Trophoblast cell (in vitro differentiated cells and primary cell): ENCODE data around the gene CBX8.
A peak's percentile ranks its signal among the peaks of the same experiment; 100 is the strongest.

Experiments used
- DNase-seq, 2 donors: peaks; one replicate each; pipeline ENCODE4 v3.0.0-alpha.2; 2016
- H2AFZ ChIP-seq: 2 replicates; pipeline ENCODE4 v1.6.1; 2013; ENCODE audit warnings: low read length, moderate library complexity, mild to moderate bottlenecking; ENCODE audit not compliant: insufficient read depth, poor library complexity
- H2AK5ac ChIP-seq: 2 replicates; pipeline ENCODE4 v1.6.1; 2013; ENCODE audit warnings: mild to moderate bottlenecking, low read length
- H2BK120ac ChIP-seq: 2 replicates; pipeline ENCODE4 v1.6.1; 2013; ENCODE audit warnings: low read length, mild to moderate bottlenecking, moderate library complexity; ENCODE audit not compliant: insufficient read depth, poor library complexity
- H2BK12ac ChIP-seq: 2 replicates; pipeline ENCODE4 v1.6.1; 2013; ENCODE audit warnings: mild to moderate bottlenecking, low read length, moderate library complexity
- H2BK5ac ChIP-seq: 2 replicates; pipeline ENCODE4 v1.6.1; 2013; ENCODE audit warnings: low read length, low read depth, moderate library complexity, mild to moderate bottlenecking; ENCODE audit not compliant: poor library complexity
- H3K14ac ChIP-seq: 2 replicates; pipeline ENCODE4 v1.6.1; 2013; ENCODE audit warnings: mild to moderate bottlenecking, low read length
- H3K18ac ChIP-seq: 2 replicates; pipeline ENCODE4 v1.6.1; 2013; ENCODE audit warnings: mild to moderate bottlenecking, low read length
- H3K23ac ChIP-seq: 2 replicates; pipeline ENCODE4 v1.6.1; 2013; ENCODE audit warnings: low read length
- H3K27ac ChIP-seq: 2 replicates; pipeline ENCODE4 v1.5.1; 2013; ENCODE audit warnings: low read depth, mild to moderate bottlenecking, inconsistent platforms, low read length, moderate library complexity
- H3K27me3 ChIP-seq: 2 replicates; pipeline ENCODE4 v1.6.1; 2013; ENCODE audit warnings: inconsistent platforms, mild to moderate bottlenecking, low read length, moderate library complexity; ENCODE audit not compliant: insufficient read depth
- H3K36me3 ChIP-seq, 2 experiments: 1 replicate in 1 of 2; 2 replicates in 1 of 2; pipeline ENCODE4 v1.6.1; 2013; ENCODE audit warnings: low read length in 2 of 2, mild to moderate bottlenecking in 2 of 2, moderate library complexity in 1 of 2; ENCODE audit not compliant: insufficient read depth in 2 of 2, control insufficient read depth in 1 of 2
- H3K4ac ChIP-seq: 2 replicates; pipeline ENCODE4 v1.6.1; 2013; ENCODE audit warnings: low read depth, mild to moderate bottlenecking, low read length, moderate library complexity
- H3K4me1 ChIP-seq, 2 experiments: 1 replicate in 1 of 2; 2 replicates in 1 of 2; pipeline ENCODE4 v1.6.1; 2013; ENCODE audit warnings: low read length in 2 of 2, mild to moderate bottlenecking in 2 of 2, moderate library complexity in 1 of 2; ENCODE audit not compliant: insufficient read depth in 2 of 2, control insufficient read depth in 1 of 2
- H3K4me2 ChIP-seq: 2 replicates; pipeline ENCODE4 v1.6.1; 2013; ENCODE audit warnings: inconsistent platforms, mild to moderate bottlenecking, low read length, moderate library complexity
- H3K4me3 ChIP-seq: 2 replicates; pipeline ENCODE4 v1.5.1; 2013; ENCODE audit warnings: mild to moderate bottlenecking, low read depth, low read length, inconsistent platforms
- H3K79me1 ChIP-seq: one replicate; pipeline ENCODE4 v1.6.1; 2013; ENCODE audit warnings: low read length
- H3K79me2 ChIP-seq: 2 replicates; pipeline ENCODE4 v1.6.1; 2013; ENCODE audit warnings: low read length, mild to moderate bottlenecking; ENCODE audit not compliant: control insufficient read depth, insufficient read depth, poor library complexity
- H3K9ac ChIP-seq: 2 replicates; pipeline ENCODE4 v1.6.1; 2013; ENCODE audit warnings: mild to moderate bottlenecking, low read length
- H3K9me3 ChIP-seq: 2 replicates; pipeline ENCODE4 v1.6.1; 2013; ENCODE audit warnings: low read depth, mild to moderate bottlenecking, control low read depth, inconsistent platforms, low read length; ENCODE audit not compliant: insufficient read depth
- H4K12ac ChIP-seq: 2 replicates; pipeline ENCODE4 v1.6.1; 2013; ENCODE audit warnings: low read depth, mild to moderate bottlenecking, low read length, moderate library complexity
- H4K8ac ChIP-seq: 2 replicates; pipeline ENCODE4 v1.6.1; 2013; ENCODE audit warnings: low read depth, mild to moderate bottlenecking, low read length, moderate library complexity
- H4K91ac ChIP-seq: one replicate; pipeline ENCODE4 v1.6.1; 2013; ENCODE audit warnings: low read depth, mild to moderate bottlenecking, low read length, moderate library complexity
- WGBS: extraction: QIAGEN DNeasy Blood & Tissue Kit; methylation state at CpG from one replicate; pipeline ENCODE4 v1.1.7; 2013; ENCODE audit warnings: missing lambda C conversion rate; ENCODE audit not compliant: insufficient read length, insufficient coverage; ENCODE audit errors: extremely low coverage; 5-methylcytosine and 5-hydroxymethylcytosine counted together

The CBX8 gene

DNA sequence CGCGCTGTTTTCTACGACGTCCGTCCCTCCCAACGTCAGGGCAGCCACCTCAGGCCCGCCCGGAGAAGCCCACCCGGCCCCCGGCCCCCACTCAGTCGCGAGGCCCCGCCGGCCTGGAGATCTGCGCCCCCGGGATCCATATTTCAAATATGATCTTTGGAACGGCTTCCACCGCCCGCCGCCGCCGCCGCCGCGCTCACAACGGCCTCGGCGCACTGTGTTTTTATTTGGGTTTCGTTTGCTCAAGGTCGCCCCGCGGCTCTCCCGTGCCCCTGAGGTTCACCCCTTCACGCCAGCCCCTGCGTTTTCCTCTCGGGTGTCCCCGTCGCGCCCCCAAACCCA lies 46.6 kb upstream of the CBX8 start:
- peak overlapping the region; percentile 90 for H3K4me2 ChIP-seq
- H2AFZ ChIP-seq: peak overlapping the region; percentile 78
- no peak overlapping the region for H3K4ac ChIP-seq
- no peak overlapping the region for H4K12ac ChIP-seq
- H2BK120ac ChIP-seq: no peak overlapping the region
- peaks cover 4% of the 10 kb centered on the region for H3K79me2 ChIP-seq
- no peak overlapping the region for H3K9ac ChIP-seq
- H3K27me3 ChIP-seq: peaks cover 59% of the 10 kb centered on the region
- H2BK12ac ChIP-seq: peak overlapping the region; percentile 38
- no peak overlapping the region for H2AK5ac ChIP-seq
- no peak overlapping the region for H3K18ac ChIP-seq
- H4K8ac ChIP-seq: peak overlapping the region; percentile 74
- no peak overlapping the region for H4K91ac ChIP-seq
- H3K14ac ChIP-seq: no peak overlapping the region
- no peaks in the 10 kb centered on the region for H3K36me3 ChIP-seq
- H3K4me1 ChIP-seq: peaks cover 23 to 26% of the 10 kb centered on the region in 2 experiments
- H3K4me3 ChIP-seq: peak overlapping the region; percentile 50
- no peak overlapping the region for H2BK5ac ChIP-seq
- peaks cover 5% of the 10 kb centered on the region for H3K79me1 ChIP-seq
- WGBS: no CpG with 5 or more reads among the region's 39 CpGs
- DNase-seq: no peak
- no peak overlapping the region for H3K27ac ChIP-seq
- H3K9me3 ChIP-seq: peaks cover 11% of the 10 kb centered on the region
- H3K23ac ChIP-seq: no peak overlapping the region

DNA sequence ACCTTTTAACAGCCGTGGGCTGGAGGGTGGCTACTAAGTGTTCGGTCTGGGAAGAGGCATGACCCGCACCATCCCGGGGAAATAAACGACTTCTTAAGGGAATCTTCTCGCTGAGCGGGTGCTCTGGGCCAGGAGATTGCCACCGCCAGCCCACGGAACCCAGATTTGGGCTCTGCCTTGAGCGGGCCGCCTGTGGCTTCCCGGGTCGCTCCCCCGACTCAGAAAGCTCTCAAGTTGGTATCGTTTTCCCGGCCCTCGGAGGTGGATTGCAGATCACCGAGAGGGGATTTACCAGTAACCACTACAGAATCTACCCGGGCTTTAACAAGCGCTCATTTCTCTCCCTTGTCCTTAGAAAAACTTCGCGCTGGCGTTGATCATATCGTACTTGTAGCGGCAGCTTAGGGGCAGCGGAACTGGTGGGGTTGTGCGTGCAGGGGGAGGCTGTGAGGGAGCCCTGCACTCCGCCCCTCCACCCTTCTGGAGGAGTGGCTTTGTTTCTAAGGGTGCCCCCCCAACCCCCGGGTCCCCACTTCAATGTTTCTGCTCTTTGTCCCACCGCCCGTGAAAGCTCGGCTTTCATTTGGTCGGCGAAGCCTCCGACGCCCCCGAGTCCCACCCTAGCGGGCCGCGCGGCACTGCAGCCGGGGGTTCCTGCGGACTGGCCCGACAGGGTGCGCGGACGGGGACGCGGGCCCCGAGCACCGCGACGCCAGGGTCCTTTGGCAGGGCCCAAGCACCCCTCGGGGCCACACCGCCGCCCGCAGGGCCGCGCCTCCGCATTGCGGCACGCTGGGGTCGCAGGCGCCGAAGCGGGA lies 46.0 kb upstream of the CBX8 start:
- no peak overlapping the region for H4K91ac ChIP-seq
- H2BK12ac ChIP-seq: no peak overlapping the region
- H2AK5ac ChIP-seq: no peak overlapping the region
- H3K23ac ChIP-seq: no peak overlapping the region
- H4K8ac ChIP-seq: no peak overlapping the region
- H2BK5ac ChIP-seq: no peak overlapping the region
- WGBS: no CpG with 5 or more reads among the region's 66 CpGs
- H2AFZ ChIP-seq: peak overlapping the region; percentile 78
- no peak for DNase-seq
- no peak overlapping the region for H4K12ac ChIP-seq
- H3K18ac ChIP-seq: no peak overlapping the region
- H3K27me3 ChIP-seq: peaks cover 59% of the 10 kb centered on the region
- H3K4me3 ChIP-seq: no peak overlapping the region
- peak overlapping the region; percentile 90 for H3K4me2 ChIP-seq
- H3K14ac ChIP-seq: no peak overlapping the region
- H2BK120ac ChIP-seq: no peak overlapping the region
- peaks cover 5% of the 10 kb centered on the region for H3K79me1 ChIP-seq
- no peak overlapping the region for H3K9ac ChIP-seq
- peaks cover 11% of the 10 kb centered on the region for H3K9me3 ChIP-seq
- no peak overlapping the region for H3K4ac ChIP-seq
- no peak overlapping the region for H3K27ac ChIP-seq
- H3K36me3 ChIP-seq: no peaks in the 10 kb centered on the region
- peaks cover 26 to 30% of the 10 kb centered on the region in 2 experiments for H3K4me1 ChIP-seq
- peaks cover 4% of the 10 kb centered on the region for H3K79me2 ChIP-seq

DNA sequence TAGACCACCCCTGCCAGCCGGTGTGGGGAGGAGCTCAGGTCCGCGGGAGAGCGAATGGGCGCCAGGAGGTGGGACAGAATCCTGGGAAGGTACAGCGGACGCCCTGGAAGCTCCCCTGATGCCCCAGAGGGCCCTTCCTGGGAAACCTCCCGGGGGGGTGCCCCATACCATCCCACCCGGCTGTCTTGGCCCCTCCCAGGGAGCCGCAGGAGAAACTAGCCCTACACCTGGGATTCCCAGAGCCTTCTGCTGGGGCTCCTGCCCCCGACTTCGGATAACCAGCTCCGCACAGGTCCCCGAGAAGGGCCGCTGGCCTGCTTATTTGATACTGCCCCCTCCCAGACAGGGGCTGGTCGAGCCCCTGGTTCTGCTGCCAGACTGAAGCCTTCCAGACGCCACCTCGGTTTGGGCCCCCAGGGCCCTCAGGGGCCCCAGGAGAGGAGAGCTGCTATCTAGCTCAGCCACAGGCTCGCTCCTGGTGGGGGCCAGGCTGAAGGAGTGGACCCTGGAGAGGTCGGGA lies 45.3 kb upstream of the CBX8 start:
- Histone ChIP-seq H3K4me3 (no peak overlapping the region), H3K9ac (no peak overlapping the region), H4K8ac (no peak overlapping the region), H3K4me2 (peak overlapping the region; percentile 15), H2AK5ac (no peak overlapping the region), H4K91ac (no peak overlapping the region), H3K14ac (no peak overlapping the region), H2BK120ac (no peak overlapping the region), H3K27me3 (peaks cover 63% of the 10 kb centered on the region), H3K18ac (no peak overlapping the region), H3K27ac (no peak overlapping the region), H4K12ac (no peak overlapping the region), H3K9me3 (peaks cover 11% of the 10 kb centered on the region), H3K79me2 (peaks cover 4% of the 10 kb centered on the region), H3K4ac (no peak overlapping the region), H2AFZ (no peak overlapping the region), H3K4me1 (peaks cover 33 to 37% of the 10 kb centered on the region in 2 experiments), H3K36me3 (no peaks in the 10 kb centered on the region), H3K23ac (no peak overlapping the region), H2BK5ac (no peak overlapping the region), H2BK12ac (no peak overlapping the region), H3K79me1 (peaks cover 5% of the 10 kb centered on the region)
- DNase-seq: no peak
- no CpG with 5 or more reads among the region's 20 CpGs for WGBS

DNA sequence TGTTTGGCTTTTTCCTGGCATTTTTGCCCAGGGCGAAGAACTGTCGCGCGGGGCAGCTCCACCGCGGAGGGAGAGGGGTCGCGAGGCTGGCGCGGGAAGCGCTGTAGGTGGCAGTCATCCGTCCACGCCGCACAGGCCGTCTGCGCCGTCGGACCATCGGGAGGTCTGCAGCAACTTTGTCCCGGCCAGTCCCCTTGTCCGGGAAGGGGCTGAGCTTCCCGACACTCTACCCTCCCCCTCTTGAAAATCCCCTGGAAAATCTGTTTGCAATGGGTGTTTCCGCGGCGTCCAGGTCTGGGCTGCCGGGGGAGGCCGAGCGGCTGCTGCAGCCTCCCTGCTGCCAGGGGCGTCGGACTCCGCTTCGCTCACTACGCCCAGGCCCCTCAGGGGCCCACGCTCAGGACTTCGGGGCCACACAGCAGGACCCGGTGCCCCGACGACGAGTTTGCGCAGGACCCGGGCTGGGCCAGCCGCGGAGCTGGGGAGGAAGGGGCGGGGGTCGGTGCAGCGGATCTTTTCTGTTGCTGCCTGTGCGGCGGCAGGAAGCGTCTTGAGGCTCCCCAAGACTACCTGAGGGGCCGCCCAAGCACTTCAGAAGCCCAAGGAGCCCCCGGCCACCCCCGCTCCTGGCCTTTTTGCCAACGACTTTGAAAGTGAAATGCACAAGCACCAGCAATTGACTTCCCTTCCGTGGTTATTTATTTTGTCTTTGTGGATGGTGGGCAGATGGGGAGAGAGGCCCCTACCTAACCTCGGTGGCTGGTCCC lies 44.7 kb upstream of the CBX8 start:
- Histone ChIP-seq H3K4ac (no peak overlapping the region), H2AK5ac (no peak overlapping the region), H3K9me3 (peaks cover 11% of the 10 kb centered on the region), H4K91ac (no peak overlapping the region), H3K9ac (no peak overlapping the region), H2BK12ac (no peak overlapping the region), H3K23ac (no peak overlapping the region), H2BK5ac (no peak overlapping the region), H4K8ac (no peak overlapping the region), H4K12ac (no peak overlapping the region), H2AFZ (no peak overlapping the region), H3K4me2 (peak overlapping the region; percentile 34), H3K79me2 (peaks cover 4% of the 10 kb centered on the region), H3K4me3 (no peak overlapping the region), H3K4me1 (peaks cover 40 to 42% of the 10 kb centered on the region in 2 experiments), H3K18ac (no peak overlapping the region), H2BK120ac (no peak overlapping the region), H3K27ac (no peak overlapping the region), H3K79me1 (peaks cover 5% of the 10 kb centered on the region), H3K14ac (no peak overlapping the region), H3K27me3 (peaks cover 69% of the 10 kb centered on the region), H3K36me3 (no peaks in the 10 kb centered on the region)
- WGBS: no CpG with 5 or more reads among the region's 55 CpGs
- no peak for DNase-seq
